ENCODE measurements around the gene AFG3L2. TPM values are rescaled to one million over a fixed set of nuclear protein-coding genes. Genes with fewer than 3 reads are reported as not detected.
"Not testable (repeated sequence)": the region's sequence is repeated elsewhere in the genome, so short reads cannot be mapped to it uniquely, and the experiment has no call there.

The AFG3L2 gene
- total RNA-seq, 1 experiment from 2014 or later: 132 TPM

DNA sequence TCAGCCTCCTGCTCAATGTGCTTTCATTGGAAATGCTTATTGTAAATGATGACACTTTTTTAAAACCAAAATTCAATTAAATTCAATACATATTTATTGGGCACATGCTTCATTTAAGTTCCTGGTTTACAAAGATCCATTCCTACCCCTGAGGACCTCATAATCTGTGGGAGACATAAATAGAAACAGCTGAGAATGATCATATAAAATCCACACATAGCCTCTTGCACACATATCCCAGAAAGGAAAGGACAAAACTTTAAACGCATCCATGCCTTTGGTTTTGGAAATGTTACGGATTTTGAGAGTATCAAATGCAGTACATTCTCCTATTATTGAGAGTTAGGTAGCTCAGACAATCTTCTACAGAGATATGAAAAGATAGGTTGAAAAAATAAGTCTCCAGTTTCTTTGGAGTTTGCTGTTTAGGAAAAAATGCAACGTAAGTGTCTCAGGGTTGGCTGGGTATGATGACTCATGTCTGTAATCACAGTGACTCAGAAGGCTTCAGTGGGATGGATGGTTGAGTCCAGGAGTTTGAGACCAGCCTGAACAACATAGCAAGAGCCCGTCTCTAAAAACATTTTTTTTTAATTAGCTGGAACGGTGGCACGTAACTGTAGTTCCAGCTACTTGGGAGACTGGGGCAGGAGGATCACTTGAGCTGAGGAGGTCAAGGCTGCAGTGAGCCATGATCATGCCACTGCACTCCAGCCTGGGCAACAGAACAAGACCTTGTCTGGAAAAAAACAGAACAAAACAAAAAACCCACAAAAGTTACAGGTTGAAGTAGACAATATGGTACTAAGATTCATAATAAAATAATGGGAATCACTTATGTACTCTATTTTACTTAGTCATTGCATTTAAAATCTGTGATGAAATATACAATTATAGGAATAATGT is 26.8 kb upstream of the AFG3L2 start:
- in situ Hi-C loops (cut with HindIII; ENCODE audit: low pct_unique_long_range_greater_than_20kb, low sequenced_read_pairs): no loop called here
- DNase-seq (ENCODE audit: low read depth, low spot score): peak; percentile 37

DNA sequence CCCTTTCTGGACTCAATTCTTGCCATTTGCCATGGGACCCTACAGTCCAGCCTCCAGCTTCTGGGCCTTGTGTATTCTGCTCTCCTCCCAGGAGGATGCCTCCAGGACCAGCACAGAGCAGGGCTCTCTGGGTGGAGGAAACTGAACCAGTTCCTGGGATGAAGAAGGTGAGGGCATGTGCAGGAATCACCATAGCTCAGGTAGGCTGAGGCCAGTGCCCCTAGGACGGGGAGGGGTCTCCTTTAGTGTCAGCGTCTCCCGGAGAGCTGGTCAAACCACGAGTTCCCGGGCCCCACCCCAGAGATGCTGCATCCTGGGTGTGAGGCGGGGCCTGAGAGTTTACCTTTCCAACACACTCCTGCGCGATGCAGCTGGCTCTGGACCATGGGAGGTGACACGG is 24.9 kb upstream of the AFG3L2 start:
- in situ Hi-C loops (cut with HindIII; ENCODE audit: low pct_unique_long_range_greater_than_20kb, low sequenced_read_pairs): no loop called here
- DNase-seq (ENCODE audit: low read depth, low spot score): no peak

DNA sequence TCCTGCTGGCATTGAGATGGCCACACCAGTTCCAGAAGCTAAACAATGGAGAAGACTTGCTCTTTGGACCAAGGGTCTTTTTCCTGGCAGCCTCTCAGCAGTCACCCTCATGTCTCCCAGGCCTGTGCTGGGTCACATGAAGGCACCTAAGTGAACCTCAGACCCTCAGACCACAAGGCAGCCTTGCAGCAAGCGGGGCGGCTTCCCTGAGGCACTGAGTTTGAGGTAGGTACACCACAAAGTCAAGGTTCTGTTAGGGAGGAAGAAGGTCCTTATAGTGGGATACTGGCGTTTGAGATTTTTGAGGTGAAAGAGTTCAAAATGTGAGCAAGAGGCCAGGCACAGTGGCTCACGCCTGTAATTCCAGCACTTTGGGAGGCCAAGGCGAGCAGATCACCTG is 22.2 kb upstream of the AFG3L2 start:
- no peak for DNase-seq (ENCODE audit: low read depth, low spot score)
- in situ Hi-C loops (cut with HindIII; ENCODE audit: low pct_unique_long_range_greater_than_20kb, low sequenced_read_pairs): no loop called here

DNA sequence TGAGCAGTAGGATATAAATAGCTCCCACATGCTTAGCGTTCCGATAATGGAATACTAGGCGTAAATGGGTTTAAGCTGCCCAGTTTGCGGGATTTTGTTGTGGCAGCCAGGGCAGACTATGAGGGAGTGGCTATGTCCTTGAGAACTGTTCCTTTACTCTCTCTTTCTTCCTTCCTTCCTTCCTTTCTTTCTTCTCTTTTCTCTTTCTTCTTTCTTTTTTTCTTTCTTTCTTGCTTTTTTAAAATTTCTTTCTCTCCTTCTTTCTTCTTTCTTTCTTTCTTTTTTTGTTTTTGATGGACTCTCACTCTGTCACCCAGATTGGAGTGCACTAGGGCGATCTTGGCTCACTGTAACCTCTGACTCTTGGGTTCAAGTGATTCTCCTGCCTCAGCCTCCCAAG is 21.6 kb upstream of the AFG3L2 start:
- no peak for DNase-seq (ENCODE audit: low read depth, low spot score)
- in situ Hi-C loops (cut with HindIII; ENCODE audit: low pct_unique_long_range_greater_than_20kb, low sequenced_read_pairs): no loop called here

DNA sequence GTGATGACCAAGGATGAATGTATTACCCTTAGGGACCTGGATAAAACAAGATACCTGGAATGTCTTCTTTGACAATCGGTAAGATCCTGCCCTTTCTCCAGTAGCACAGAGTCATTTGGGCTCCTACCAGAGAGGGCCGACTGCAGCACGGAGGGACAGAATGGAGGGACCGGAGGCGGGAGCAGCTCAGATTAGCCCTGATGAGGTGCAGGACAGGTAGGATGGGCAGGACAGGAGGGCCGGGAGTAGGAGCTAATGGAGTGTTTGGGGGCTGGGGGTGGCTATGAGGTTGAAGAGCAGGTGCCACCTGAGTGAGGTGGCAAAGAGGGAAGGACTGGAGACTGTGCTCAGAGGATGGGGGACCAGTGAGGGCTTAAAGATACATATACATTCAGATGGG is 20.8 kb upstream of the AFG3L2 start:
- in situ Hi-C loops (cut with HindIII; ENCODE audit: low pct_unique_long_range_greater_than_20kb, low sequenced_read_pairs): no loop called here
- no peak for DNase-seq (ENCODE audit: low read depth, low spot score)

DNA sequence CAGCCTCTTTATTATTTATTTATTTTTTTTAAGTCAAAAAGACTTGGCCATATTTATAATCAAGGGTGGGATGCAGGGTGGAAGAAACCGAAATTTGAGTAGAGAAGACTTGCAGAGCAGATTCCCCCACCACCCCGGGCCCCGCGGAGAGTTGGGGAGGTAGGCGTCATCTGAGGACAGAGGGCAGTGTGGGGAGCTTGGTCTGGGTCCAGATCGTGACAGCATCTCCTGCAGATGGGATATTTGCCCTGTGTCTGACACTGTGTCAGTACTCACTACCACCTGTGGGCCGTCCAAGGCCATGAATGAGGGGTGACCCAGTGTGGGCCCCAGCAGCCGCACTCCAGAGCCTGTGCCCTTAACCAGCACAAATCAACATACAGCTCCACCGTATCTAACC is 20.2 kb upstream of the AFG3L2 start:
- in situ Hi-C loops (cut with HindIII; ENCODE audit: low pct_unique_long_range_greater_than_20kb, low sequenced_read_pairs): no loop called here
- DNase-seq (ENCODE audit: low read depth, low spot score): no peak

DNA sequence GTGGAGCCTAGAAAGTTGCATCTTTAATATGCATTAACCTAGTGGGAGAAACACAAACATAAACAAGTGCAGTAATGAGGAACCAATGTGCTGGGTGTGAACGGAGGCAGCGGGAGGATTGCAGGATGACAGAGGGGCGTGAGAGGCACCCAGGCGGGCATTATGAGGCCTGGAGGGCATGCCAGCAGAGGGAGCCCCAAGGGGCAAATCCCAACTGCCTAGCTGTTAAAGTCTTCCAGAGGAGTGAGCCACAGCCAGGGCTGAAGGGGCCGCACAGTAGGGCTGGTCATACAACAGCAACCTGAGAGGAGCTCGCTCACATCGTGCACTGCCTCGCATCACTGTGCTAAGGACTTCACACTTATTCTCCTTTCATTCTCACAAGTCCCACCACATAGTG is 17.4 kb upstream of the AFG3L2 start:
- in situ Hi-C loops (cut with HindIII; ENCODE audit: low pct_unique_long_range_greater_than_20kb, low sequenced_read_pairs): no loop called here
- DNase-seq (ENCODE audit: low read depth, low spot score): no peak

DNA sequence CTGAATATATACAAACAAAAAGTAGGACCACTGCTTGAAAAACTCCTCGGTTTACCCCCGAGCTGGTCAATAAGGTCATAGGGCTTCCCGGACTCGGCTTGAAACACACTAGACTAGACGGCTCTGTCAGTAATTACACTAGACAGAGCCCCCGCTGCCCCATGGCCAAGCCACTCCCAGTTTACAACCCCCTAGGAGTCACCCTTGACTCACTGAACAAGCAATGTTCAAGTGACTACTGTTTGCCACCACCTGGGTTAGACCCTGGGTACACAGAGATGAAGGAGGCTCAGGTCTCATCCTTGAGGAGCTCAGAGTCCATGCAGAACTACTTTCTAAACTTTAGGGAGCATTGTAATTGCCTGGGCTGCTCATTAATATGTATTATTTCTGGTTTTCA is 17.0 kb upstream of the AFG3L2 start:
- DNase-seq (ENCODE audit: low read depth, low spot score): no peak
- in situ Hi-C loops (cut with HindIII; ENCODE audit: low pct_unique_long_range_greater_than_20kb, low sequenced_read_pairs): no loop called here

DNA sequence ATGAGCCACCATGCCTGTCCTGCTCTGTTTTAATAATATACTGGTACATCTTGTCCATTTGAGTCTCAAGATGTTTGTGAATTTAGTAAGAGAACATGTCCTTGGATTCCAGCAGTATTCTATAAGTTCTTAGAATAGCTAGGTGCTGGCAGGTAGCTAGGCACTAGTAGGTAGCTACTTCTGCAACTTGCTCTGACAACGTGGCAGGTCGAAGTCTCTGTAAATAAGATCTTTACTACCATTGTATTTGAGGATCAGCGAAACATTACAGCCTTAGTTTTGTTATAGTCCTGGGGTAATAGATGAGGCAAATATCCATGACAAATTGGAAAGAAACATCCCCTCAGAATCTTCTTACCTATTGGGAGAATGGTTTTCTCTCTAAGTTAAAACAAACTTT is 16.5 kb upstream of the AFG3L2 start:
- in situ Hi-C loops (cut with HindIII; ENCODE audit: low pct_unique_long_range_greater_than_20kb, low sequenced_read_pairs): no loop called here

DNA sequence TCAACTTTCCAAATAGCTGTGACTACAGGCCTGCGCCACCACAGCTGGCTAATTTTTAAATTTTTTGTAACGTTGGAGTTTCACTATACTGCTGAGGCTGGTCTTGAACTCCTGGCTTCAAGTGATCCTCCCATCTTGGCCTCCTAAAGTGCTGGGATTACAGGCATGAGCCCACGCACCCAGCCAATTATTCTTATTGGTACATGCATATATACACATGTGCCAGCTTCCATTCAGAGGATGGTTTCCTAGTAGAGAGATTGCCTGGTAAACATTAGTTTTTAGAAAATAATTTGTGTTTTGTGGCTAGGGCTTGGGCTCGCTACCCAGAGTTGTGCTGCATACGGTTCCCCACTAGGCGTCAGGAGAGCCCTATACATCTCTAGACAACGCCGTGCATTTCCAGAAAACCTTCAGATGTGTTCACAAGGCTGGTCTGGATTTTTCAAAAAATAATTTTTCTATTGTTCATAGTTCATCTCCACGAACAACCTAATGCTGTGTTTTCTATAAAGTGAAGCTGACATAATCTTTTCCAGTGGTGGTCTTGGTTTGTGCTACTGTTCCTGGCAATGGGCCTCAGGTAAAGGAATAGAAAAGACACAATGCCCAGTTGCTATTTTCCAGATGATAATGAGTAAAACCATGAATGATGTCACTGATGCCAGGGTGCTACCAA is 14.6 kb upstream of the AFG3L2 start:
- in situ Hi-C loops (cut with HindIII; ENCODE audit: low pct_unique_long_range_greater_than_20kb, low sequenced_read_pairs): no loop called here
- DNase-seq (ENCODE audit: low read depth, low spot score): peak; percentile 74

More for the DNA sequence above, 16.5 kb upstream of the AFG3L2 start:
- DNase-seq (ENCODE audit: low read depth, low spot score): no peak

DNA sequence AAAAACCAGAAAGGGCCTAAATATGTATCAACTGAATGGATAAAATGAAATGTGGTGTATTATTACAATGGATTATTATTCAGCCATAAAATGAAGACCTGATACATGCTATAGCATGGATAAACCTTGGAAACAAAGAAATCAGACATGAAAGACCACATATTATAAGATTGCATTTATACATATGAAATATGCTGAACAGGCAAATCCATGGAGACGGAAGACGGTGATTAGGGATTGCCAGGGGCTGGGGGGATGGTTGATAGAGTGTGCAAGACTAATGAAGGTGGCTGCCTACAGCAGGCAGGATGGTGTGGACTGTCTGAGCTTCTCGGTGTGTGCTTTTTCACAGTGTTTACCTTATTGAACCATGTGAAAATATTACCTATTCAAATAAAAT is 11.4 kb upstream of the AFG3L2 start:
- no peak for DNase-seq (ENCODE audit: low read depth, low spot score)
- in situ Hi-C loops (cut with HindIII; ENCODE audit: low pct_unique_long_range_greater_than_20kb, low sequenced_read_pairs): no loop called here

DNA sequence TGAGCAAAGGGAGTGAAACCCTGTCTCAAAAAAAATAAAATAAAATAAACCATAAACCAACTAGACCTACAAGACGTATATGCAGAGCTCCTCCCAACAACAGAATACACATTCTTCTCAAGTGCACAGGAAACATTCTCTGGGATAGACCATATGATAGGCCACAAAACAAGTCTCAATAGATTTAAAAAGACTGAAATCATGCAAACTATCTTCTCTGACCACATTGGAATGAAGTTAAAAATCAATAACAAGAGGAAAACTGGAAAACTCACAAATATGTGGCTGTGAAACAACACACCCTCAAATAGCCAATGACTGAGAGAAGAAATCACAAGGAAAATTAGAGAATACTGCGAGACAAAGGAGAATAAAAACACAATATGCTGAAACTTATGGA is 7.2 kb upstream of the AFG3L2 start:
- in situ Hi-C loops (cut with HindIII; ENCODE audit: low pct_unique_long_range_greater_than_20kb, low sequenced_read_pairs): no loop called here
- DNase-seq (ENCODE audit: low read depth, low spot score): peak; percentile 32

DNA sequence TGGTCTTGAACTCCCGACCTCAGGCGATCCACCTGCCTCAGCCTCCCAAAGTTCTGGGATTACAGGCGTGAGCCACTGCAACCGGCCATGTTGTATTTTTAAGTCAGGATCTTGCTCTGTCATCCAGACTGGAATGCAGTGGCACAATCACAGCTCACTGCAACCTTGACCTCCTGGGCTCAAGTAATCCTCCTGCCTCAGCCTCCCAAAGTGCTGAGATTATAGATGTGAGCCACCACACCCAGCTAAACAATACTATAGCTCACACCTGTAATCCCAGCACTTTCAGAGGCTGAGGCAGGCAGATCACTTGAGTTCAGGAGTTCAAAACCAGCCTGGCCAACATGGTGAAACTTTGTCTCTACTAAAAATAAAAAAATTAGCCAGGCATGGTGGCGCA is 6.7 kb upstream of the AFG3L2 start:
- DNase-seq (ENCODE audit: low read depth, low spot score); in situ Hi-C loops (cut with HindIII; ENCODE audit: low pct_unique_long_range_greater_than_20kb, low sequenced_read_pairs): not testable (repeated sequence)

DNA sequence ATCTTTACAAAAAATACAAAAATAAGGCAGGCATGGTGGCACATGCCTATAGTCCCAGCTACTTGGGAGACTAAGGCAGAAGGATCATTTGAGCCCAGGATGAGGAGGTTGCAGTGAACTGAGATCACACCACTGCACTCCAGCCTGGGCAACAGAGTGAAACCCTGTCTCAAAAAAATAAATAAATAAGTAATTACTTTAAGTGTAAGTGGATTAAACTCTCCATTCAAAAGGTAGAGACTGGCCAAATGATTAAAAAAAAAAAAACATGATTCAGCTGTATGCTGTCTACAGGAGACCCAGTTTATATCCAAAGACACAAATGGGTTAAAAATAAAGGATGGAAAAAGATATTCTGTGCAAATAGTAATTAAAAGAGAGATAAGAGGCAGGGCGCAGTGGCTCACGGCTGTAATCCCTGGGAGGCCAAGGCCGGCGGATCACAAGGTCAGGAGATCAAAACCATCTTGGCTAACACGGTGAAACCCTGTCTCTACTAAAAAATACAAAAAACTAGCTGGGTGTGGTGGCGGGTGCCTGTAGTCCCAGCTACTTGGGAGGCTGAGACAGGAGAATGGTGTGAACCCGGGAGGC is 5.3 kb upstream of the AFG3L2 start:
- in situ Hi-C loops (cut with HindIII; ENCODE audit: low pct_unique_long_range_greater_than_20kb, low sequenced_read_pairs); DNase-seq (ENCODE audit: low read depth, low spot score): not testable (repeated sequence)

DNA sequence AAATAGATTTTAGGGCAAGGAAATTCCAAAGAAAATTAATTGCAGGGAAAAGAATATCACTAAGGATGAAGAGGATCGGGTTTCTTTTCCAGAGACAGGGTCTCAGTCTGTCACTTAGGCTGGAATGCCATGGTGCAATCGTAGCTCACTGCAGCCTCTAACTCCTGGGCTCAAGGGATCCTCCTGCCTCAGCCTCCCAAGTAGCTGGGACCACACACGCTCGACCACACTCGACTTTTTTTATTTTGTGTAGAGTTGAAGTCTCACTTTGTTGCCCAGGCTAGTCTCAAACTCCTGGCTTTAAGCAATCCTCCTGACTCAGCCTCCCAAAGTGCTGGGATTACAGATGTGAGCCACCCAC is 1.2 kb upstream of the AFG3L2 start:
- DNase-seq (ENCODE audit: low read depth, low spot score); in situ Hi-C loops (cut with HindIII; ENCODE audit: low pct_unique_long_range_greater_than_20kb, low sequenced_read_pairs): not testable (repeated sequence)

DNA sequence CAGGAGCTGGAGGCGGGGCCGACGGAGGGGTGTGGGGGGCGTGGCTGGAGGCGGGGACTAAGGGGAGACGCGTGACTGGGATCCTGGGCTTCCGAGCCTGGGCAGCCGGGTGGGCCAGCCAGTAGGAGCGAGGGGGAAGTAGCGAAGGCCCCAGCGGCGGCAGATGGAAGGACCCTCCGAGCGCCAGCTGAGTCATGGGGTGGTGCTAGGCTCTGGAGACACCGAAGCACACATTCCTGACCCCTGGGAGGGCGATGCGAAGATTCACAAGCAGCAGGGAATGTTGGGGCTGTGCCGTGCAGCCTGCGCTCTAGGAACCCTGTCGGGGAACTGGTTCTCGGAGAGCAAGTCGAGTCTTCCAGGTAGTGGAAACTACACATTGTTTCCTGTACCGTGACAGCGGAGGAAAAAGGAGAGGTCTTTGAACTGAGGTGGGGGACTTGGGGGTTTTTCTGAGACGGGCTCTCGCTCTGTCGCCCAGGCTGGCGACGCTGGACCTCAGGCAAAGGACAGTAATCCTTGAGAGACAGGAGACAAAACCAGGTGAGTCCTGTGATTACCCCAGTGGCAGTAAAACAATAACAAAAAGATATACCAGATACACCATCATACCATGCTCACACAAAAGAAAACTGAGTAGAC is 650 bp upstream of the AFG3L2 start:
- DNase-seq (ENCODE audit: low read depth, low spot score): no peak
- in situ Hi-C loops (cut with HindIII; ENCODE audit: low pct_unique_long_range_greater_than_20kb, low sequenced_read_pairs): no loop called here

DNA sequence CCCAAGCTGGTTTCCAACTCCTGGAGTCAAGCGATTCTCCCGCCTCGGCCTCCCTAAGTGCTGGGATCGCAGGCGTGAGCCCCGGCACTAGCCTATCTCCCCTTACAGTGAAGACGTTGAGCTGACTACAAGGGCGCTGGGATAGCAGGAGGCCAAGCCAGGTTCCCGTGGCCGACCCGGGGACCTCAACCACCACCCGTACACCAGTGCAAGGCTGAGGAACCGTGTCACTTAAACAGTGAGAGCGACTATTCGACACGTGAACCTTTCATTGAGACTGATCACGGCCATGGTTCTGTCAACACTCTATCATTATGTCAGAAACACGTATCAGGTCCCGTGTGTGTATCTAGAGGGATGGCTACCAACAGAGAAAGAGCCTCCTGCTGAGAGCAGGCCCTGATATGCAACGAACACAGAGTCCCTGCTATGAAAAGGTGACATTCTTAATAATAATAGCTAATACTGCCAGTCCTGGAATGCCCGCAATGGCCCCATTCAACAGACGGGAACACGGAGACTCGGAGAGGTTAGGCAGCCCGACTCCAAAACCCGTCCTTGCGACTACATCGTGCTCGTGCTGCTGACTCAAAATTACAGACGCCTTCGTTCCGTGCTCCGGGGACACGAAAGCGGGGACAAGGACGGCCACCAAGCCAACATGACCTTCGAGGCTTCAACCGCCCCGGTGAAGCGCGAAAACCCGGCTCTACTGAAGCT is 833 bp downstream of the AFG3L2 start:
- in situ Hi-C loops (cut with HindIII; ENCODE audit: low pct_unique_long_range_greater_than_20kb, low sequenced_read_pairs): no loop called here

DNA sequence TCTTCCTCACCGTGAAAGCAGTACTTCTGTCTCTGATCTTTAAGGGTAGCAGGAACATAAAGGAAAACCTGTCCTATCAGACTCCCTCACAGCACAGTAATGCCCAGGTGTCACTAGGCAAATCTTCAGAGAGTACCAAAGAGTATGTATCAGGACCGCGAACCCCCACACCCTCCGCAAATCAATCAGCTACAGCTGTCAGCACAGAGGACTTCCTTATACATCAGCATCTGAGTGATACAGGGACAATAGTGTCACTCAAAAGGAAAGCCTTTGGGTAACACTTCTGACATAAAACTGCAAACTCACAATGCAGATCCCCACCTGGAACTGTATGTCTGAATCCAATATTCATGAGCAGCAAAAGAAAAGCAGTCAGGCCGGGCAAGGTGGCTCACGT is 2.6 kb downstream of the AFG3L2 start:
- in situ Hi-C loops (cut with HindIII; ENCODE audit: low pct_unique_long_range_greater_than_20kb, low sequenced_read_pairs): no loop called here
- DNase-seq (ENCODE audit: low read depth, low spot score): no peak

More for the DNA sequence above, 833 bp downstream of the AFG3L2 start:
- DNase-seq (ENCODE audit: low read depth, low spot score): peak; percentile 20
